Erythroblast (primary cell): ENCODE data around the gene CDH13.

Experiments used
- GATA1 ChIP-seq: IDR thresholded peaks from 2 replicates; pipeline ENCODE4 v1.6.1; 2011; ENCODE audit warnings: low read depth, mild to moderate bottlenecking, control low read depth, low read length, moderate library complexity
- POLR2A ChIP-seq: IDR thresholded peaks from 2 replicates; pipeline ENCODE4 v1.6.1; 2011; ENCODE audit warnings: mild to moderate bottlenecking, low read length

- no peak for TF ChIP-seq POLR2A
- no peak for TF ChIP-seq GATA1
Observed at GRCh38 chr16:83245061-83245460, 618.3 kb downstream of the CDH13 start.
